Measurements from ENCODE around the gene KCNH6.

KCNH6 gene

DNA sequence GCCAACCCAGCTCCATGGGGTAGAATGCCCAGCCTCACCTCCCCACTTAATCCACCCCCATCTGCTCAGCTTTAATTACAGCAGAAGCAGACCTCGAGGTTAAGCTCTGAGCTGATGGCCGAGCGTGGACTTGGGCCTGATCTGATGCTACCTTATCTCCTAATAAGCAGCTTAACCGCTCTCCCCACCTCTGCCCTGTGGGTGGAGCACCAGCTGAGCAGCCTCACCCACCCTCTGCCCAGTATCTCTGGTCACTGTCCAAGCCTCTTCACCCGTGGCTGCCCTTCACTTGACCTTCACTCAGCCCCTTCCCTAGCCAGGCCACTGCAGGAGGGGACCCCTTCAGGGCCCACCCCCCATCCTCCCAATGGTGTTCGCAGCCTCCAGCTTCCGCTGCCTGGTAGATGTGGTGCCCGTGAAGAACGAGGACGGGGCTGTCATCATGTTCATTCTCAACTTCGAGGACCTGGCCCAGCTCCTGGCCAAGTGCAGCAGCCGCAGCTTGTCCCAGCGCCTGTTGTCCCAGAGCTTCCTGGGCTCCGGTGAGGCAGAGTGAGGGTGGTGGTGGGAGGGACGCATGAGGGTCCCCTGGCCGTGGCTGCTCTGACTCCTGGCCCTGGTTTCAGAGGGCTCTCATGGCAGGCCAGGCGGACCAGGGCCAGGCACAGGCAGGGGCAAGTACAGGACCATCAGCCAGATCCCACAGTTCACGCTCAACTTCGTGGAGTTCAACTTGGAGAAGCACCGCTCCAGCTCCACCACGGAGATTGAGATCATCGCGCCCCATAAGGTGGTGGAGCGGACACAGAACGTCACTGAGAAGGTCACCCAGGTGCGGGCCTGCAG is 6.8 kb downstream of the KCNH6 start:
- TF ChIP-seq RAD21 (IDR thresholded peaks at IDR 0.05; ENCODE audit: low read depth) (no peak), EGR1 (IDR thresholded peaks at IDR 0.05) (no peak), FOXM1 (IDR thresholded peaks at IDR 0.05; ENCODE audit: borderline replicate concordance, low read depth) (no peak), TCF12 (IDR thresholded peaks at IDR 0.05; ENCODE audit: low read depth) (no peak), YY1 (IDR thresholded peaks at IDR 0.05; ENCODE audit: low read depth) (no peak), NFIC (IDR thresholded peaks at IDR 0.05) (no peak), TEAD4 (IDR thresholded peaks at IDR 0.05) (no peak), CEBPB (IDR thresholded peaks at IDR 0.05) (no peak)
- TF ChIP-seq, protein P1, sequence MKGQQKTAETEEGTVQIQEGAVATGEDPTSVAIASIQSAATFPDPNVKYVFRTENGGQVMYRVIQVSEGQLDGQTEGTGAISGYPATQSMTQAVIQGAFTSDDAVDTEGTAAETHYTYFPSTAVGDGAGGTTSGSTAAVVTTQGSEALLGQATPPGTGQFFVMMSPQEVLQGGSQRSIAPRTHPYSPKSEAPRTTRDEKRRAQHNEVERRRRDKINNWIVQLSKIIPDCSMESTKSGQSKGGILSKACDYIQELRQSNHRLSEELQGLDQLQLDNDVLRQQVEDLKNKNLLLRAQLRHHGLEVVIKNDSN (IDR thresholded peaks at IDR 0.05): no peak

DNA sequence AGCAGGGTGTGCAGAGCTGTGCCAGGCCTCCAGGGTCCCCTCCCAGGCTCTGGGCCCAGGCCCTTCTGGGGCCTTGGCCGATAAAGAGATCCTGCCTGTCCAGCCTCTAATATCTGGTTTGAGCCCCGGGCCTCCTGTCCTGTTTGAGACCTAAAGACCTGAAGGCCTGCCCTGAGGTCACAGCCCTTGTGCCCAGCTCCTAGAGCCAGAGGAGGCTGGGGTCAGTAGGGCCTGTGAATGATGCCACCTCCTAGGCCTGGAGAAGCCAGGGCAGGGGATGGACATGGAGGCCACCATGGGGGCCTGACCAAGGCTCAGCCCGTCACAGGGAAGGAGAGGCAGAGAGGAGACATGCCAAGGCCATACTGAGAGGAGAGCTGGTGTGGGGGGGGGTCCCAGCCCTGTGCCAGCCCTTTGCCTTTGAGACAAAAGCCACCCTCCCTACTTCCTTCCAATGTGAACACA is 7.4 kb downstream of the KCNH6 start:
- TF ChIP-seq CEBPB (IDR thresholded peaks at IDR 0.05) (no peak), TAF1 (IDR thresholded peaks at IDR 0.05; ENCODE audit: low read depth) (no peak), EGR1 (IDR thresholded peaks at IDR 0.05) (no peak)

DNA sequence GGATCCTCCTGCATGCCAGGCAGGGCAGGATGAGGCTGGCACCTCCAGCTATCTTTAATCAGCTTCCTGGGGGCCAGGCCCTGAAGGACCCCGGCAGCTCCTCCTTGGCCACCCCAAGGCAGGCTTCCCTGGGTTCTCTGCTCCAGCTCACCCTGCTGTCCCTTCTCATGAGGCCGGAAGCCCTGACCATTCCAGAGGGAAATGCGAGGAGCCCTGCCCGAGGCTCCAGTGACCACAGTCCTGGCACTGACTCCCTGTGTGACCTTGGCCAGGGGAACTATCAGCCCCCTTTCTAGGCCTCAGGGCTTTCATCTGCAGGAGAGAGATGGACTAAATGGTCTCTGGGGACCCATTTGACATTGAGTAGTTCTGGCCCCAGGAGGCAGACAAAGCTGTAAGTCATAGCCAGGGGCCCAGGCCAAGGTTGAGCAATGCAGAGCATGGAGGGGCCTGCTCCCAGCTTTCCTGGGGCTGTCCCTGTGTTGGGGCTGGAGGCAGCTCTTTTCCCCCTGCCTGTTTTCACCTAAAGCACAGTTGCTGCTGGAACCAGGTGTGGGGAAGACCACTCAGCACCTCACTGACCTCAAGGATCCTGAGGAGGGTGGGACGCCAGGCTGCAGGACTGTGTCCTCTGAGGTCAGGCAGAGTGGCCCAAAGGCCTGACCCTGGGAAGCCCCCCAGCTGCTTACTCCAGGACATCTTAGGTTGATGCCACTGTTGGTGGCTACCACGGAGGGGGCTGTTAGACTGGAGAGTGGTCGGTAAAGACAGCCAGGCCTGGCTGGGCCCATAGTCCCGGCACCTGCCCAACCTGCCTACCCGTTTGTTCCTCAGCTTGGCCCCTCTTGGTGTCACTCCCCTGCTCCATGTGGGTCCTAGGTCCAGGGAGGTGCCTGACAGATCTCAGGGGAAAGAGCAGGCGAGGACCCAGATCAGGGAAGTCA is 8.1 kb downstream of the KCNH6 start:
- TF ChIP-seq TAF1 (IDR thresholded peaks at IDR 0.05; ENCODE audit: low read depth) (no peak), TCF12 (IDR thresholded peaks at IDR 0.05; ENCODE audit: low read depth) (no peak), FOXM1 (IDR thresholded peaks at IDR 0.05; ENCODE audit: borderline replicate concordance, low read depth) (no peak), NFIC (IDR thresholded peaks at IDR 0.05) (no peak), MAX (IDR thresholded peaks at IDR 0.05) (no peak)
- TF ChIP-seq, protein P1 (IDR thresholded peaks at IDR 0.05): no peak

DNA sequence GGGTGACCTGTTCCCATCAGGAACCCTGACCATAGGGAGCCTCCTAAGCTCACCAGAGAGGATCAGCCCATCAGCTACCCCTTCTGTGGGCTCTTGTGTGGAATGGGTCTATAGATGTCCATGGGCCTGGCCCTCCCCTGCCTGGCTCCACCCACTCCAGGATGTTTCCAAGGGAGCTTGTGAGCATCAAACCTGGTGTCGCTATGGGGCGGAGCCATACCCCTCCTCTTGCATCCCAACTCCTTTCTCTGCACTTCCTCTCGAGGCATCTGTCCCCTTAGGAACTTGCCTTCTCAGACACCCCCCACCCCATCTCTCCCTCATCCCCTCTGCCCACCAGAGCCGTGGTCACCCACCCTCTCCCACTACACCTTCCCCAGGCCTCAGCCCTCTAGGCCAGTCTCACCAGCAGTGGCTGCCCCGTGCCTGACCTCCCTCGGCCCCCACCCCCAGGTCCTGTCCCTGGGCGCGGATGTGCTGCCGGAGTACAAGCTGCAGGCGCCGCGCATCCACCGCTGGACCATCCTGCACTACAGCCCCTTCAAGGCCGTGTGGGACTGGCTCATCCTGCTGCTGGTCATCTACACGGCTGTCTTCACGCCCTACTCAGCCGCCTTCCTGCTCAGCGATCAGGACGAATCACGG is 10.4 kb downstream of the KCNH6 start:
- TF ChIP-seq YY1 (IDR thresholded peaks at IDR 0.05; ENCODE audit: low read depth): no peak
- TF ChIP-seq RAD21 (IDR thresholded peaks at IDR 0.05; ENCODE audit: low read depth): no peak
- TF ChIP-seq REST (IDR thresholded peaks at IDR 0.05; ENCODE audit: low read depth): no peak
- no peak for TF ChIP-seq TCF12 (IDR thresholded peaks at IDR 0.05; ENCODE audit: low read depth)
- TF ChIP-seq EP300 (IDR thresholded peaks at IDR 0.05; ENCODE audit: borderline replicate concordance): no peak
- TF ChIP-seq TEAD4 (IDR thresholded peaks at IDR 0.05): no peak
- TF ChIP-seq ZBTB7A (IDR thresholded peaks at IDR 0.05; ENCODE audit: low read depth): no peak
- no peak for TF ChIP-seq CEBPB (IDR thresholded peaks at IDR 0.05)
- no peak for TF ChIP-seq MAX (IDR thresholded peaks at IDR 0.05)
- TF ChIP-seq FOXM1 (IDR thresholded peaks at IDR 0.05; ENCODE audit: borderline replicate concordance, low read depth): no peak
- TF ChIP-seq EGR1 (IDR thresholded peaks at IDR 0.05): no peak
- no peak for TF ChIP-seq TAF1 (IDR thresholded peaks at IDR 0.05; ENCODE audit: low read depth)
- no peak for TF ChIP-seq CREB1 (IDR thresholded peaks at IDR 0.05; ENCODE audit: low read depth)
- TF ChIP-seq, protein P1 (IDR thresholded peaks at IDR 0.05): no peak
- no peak for TF ChIP-seq NFIC (IDR thresholded peaks at IDR 0.05)

DNA sequence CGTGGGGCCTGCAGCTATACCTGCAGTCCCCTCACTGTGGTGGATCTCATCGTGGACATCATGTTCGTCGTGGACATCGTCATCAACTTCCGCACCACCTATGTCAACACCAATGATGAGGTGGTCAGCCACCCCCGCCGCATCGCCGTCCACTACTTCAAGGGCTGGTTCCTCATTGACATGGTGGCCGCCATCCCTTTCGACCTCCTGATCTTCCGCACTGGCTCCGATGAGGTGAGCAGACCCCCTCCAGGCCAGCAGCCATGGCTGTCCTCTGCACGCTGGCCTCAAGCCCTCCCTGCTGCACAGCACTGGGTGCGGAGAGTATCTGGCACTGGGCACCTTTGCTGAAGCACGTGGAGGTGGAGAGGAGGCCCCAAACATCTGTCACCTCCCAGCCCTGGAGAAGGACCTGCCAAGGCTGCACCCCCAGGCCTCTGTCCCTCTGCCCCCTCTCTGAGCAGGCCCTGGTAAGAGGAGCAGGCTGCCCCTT is 11.0 kb downstream of the KCNH6 start:
- TF ChIP-seq ZBTB7A (IDR thresholded peaks at IDR 0.05; ENCODE audit: low read depth) (no peak), REST (IDR thresholded peaks at IDR 0.05; ENCODE audit: low read depth) (no peak), MAX (IDR thresholded peaks at IDR 0.05) (no peak), YY1 (IDR thresholded peaks at IDR 0.05; ENCODE audit: low read depth) (no peak), EP300 (IDR thresholded peaks at IDR 0.05; ENCODE audit: borderline replicate concordance) (no peak), CEBPB (IDR thresholded peaks at IDR 0.05) (no peak), TCF12 (IDR thresholded peaks at IDR 0.05; ENCODE audit: low read depth) (no peak), NFIC (IDR thresholded peaks at IDR 0.05) (no peak), TEAD4 (IDR thresholded peaks at IDR 0.05) (no peak), TAF1 (IDR thresholded peaks at IDR 0.05; ENCODE audit: low read depth) (no peak), EGR1 (IDR thresholded peaks at IDR 0.05) (no peak)
